Epithelial cell of proximal tubule (primary cell): ENCODE measurements around the gene SOX18. TPM values are rescaled to one million over a fixed set of nuclear protein-coding genes. Genes with fewer than 3 reads are reported as not detected.

Experiments
- DNase-seq: peaks from one replicate; pipeline ENCODE4 v3.0.0-alpha.2; 2011; ENCODE audit warnings: low read depth
- H3K4me3 ChIP-seq: 2 replicates; pipeline ENCODE4 v1.5.1; 2011; ENCODE audit warnings: low read depth, mild to moderate bottlenecking, low read length
- total RNA-seq: library from RNA; depleted of rRNA; stranded (reverse); fragments of >200 nt; gene quantifications from 2 replicates; pipeline ENCODE4 v1.2.3, GENCODE V29; 2015
- TF ChIP-seq, protein P1 (sequence below): conservative IDR thresholded peaks from 2 replicates; pipeline ENCODE4 v1.5.1; 2012; ENCODE audit warnings: low read depth, mild to moderate bottlenecking, low read length

The SOX18 gene
- total RNA-seq, 1 donor from 2014 or later: not detected

DNA sequence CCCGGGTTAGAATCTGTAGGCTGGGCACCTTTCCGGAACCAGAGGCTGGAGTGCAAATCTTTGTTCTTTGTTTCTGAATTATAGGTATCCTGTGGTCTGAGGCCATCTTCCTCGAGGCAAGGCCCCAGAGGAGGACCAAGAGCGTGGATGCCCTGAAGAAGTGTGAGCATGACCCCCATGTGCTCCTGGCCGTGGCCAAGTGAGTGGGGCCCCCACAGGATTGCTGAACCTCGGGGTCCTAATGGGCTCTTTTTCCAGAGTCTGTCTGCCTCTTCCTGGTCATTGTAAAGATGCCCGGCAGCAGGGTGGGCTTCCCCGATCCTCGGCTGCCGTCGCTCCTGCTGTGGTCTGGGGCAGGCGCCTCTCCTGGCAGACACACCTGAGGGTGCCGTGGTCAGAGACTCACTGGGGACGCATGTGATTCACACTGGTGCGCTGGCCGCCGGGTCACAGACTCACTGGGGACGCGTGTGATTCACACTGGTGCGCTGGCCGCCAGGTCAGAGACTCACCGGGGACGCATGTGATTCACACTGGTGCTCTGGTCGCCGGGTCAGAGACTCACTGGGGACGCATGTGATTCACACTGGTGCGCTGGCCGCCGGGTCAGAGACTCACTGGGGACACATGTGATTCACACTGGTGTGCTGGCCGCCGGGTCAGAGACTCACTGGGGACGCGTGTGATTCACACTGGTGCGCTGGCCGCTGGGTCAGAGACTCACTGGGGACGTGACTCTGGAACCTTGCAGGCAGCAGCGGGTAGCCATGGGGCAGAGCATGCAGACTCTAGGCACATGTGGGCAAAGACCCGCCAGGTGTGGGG is 19.9 kb downstream of the SOX18 start:
- DNase-seq: no peak
- TF ChIP-seq, protein P1, sequence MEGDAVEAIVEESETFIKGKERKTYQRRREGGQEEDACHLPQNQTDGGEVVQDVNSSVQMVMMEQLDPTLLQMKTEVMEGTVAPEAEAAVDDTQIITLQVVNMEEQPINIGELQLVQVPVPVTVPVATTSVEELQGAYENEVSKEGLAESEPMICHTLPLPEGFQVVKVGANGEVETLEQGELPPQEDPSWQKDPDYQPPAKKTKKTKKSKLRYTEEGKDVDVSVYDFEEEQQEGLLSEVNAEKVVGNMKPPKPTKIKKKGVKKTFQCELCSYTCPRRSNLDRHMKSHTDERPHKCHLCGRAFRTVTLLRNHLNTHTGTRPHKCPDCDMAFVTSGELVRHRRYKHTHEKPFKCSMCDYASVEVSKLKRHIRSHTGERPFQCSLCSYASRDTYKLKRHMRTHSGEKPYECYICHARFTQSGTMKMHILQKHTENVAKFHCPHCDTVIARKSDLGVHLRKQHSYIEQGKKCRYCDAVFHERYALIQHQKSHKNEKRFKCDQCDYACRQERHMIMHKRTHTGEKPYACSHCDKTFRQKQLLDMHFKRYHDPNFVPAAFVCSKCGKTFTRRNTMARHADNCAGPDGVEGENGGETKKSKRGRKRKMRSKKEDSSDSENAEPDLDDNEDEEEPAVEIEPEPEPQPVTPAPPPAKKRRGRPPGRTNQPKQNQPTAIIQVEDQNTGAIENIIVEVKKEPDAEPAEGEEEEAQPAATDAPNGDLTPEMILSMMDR: no peak
- H3K4me3 ChIP-seq: no peak overlapping the region

- H3K4me3 ChIP-seq: no peak overlapping the region
Measured at GRCh38 chr20:64027981-64028685, 21.3 kb downstream of the SOX18 start.

GRCh38 chr20:64025826-64026412 is 23.5 kb downstream of the SOX18 start:
- TF ChIP-seq, protein P1: no peak
- no peak for DNase-seq
- H3K4me3 ChIP-seq: no peak overlapping the region

More at GRCh38 chr20:64027981-64028685, 21.3 kb downstream of the SOX18 start:
- TF ChIP-seq, protein P1: no peak
- DNase-seq: no peak

GRCh38 chr20:64025101-64025825 is 24.2 kb downstream of the SOX18 start:
- H3K4me3 ChIP-seq: no peak overlapping the region
- TF ChIP-seq, protein P1: no peak
- no peak for DNase-seq

GRCh38 chr20:64024141-64024990 is 25.1 kb downstream of the SOX18 start:
- no peak overlapping the region for H3K4me3 ChIP-seq
- no peak for DNase-seq
- TF ChIP-seq, protein P1: no peak
